ENCODE measurements around the gene ADM.

ADM gene

GRCh38 chr11:10327254-10327653 lies 22.4 kb downstream of the ADM start:
- in situ Hi-C loops (cut with MboI; ENCODE audit: low sequenced_read_pairs) = no loop called here

- in situ Hi-C loops (cut with MboI; ENCODE audit: low sequenced_read_pairs) = no loop called here
These were observed 23.6 kb downstream of the ADM start for GRCh38 chr11:10328314-10329098.

GRCh38 chr11:10329356-10329755 lies 24.5 kb downstream of the ADM start:
- in situ Hi-C loops (cut with MboI; ENCODE audit: low sequenced_read_pairs) = no loop called here

- in situ Hi-C loops (cut with MboI; ENCODE audit: low sequenced_read_pairs) = no loop called here
These were observed 25.1 kb downstream of the ADM start for GRCh38 chr11:10329935-10330334.

- in situ Hi-C loops (cut with MboI; ENCODE audit: low sequenced_read_pairs) = no loop called here
These were observed 26.8 kb downstream of the ADM start for GRCh38 chr11:10331548-10332289.

GRCh38 chr11:10333490-10333889 lies 28.6 kb downstream of the ADM start:
- in situ Hi-C loops (cut with MboI; ENCODE audit: low sequenced_read_pairs) = no loop called here

- in situ Hi-C loops (cut with MboI; ENCODE audit: low sequenced_read_pairs) = no loop called here
These were observed 33.4 kb downstream of the ADM start for GRCh38 chr11:10338287-10338686.

GRCh38 chr11:10348650-10349280 lies 43.9 kb downstream of the ADM start:
- in situ Hi-C loops (cut with MboI; ENCODE audit: low sequenced_read_pairs) = no loop called here

GRCh38 chr11:10349281-10349665 lies 44.4 kb downstream of the ADM start:
- in situ Hi-C loops (cut with MboI; ENCODE audit: low sequenced_read_pairs) = no loop called here

- in situ Hi-C loops (cut with MboI; ENCODE audit: low sequenced_read_pairs) = no loop called here
These were observed 44.9 kb downstream of the ADM start for GRCh38 chr11:10349806-10350205.

- in situ Hi-C loops (cut with MboI; ENCODE audit: low sequenced_read_pairs) = no loop called here
These were observed 45.5 kb downstream of the ADM start for GRCh38 chr11:10350334-10350733.

GRCh38 chr11:10351435-10351764 lies 46.5 kb downstream of the ADM start:
- in situ Hi-C loops (cut with MboI; ENCODE audit: low sequenced_read_pairs) = no loop called here

GRCh38 chr11:10351765-10352641 lies 47.1 kb downstream of the ADM start:
- in situ Hi-C loops (cut with MboI; ENCODE audit: low sequenced_read_pairs) = no loop called here

GRCh38 chr11:10352921-10353550 lies 48.2 kb downstream of the ADM start:
- in situ Hi-C loops (cut with MboI; ENCODE audit: low sequenced_read_pairs) = no loop called here

GRCh38 chr11:10354389-10354788 lies 49.5 kb downstream of the ADM start:
- in situ Hi-C loops (cut with MboI; ENCODE audit: low sequenced_read_pairs) = no loop called here

GRCh38 chr11:10355257-10355661 lies 50.4 kb downstream of the ADM start:
- in situ Hi-C loops (cut with MboI; ENCODE audit: low sequenced_read_pairs) = no loop called here

GRCh38 chr11:10356161-10356560 lies 51.3 kb downstream of the ADM start:
- in situ Hi-C loops (cut with MboI; ENCODE audit: low sequenced_read_pairs) = no loop called here
